Fibroblast of skin of scalp (primary cell): ENCODE data around the gene KCNQ1.

Experiments
- DNase-seq: peaks from one replicate; pipeline ENCODE4 v3.0.0-alpha.2; 2013

KCNQ1 gene

DNA sequence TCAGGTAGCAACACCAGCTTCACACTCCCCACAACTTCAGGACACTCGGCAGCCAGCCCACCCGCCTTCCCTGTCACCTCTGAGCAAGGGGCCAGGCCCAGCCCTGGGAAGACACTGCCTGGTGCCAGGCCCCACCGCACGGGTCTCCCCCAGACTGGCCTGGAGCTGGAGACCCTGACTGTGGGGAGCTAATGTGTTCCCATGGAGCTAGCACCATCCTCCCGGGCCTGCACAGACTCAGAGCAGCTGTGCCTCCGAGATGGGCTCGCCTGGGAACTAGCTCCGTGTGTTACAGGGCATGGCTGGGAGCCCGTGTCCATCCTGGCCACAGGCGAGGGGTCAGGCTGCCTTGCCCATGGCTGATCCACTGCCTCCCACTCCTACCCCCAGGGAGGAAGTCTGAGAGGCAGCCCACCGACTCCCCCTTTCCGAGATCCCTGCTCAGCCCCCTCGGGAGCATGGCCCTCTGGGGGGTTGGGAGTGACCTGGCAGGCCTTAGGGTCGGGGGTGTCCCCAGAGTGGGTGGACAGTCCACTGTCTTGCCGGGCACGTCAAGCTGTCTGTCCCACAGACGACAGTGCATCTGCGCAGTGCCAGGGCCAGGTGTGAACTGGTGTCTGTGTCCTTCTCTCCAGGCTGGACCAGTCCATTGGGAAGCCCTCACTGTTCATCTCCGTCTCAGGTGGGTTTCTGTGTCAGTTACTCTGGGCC lies 331.7 kb downstream of the KCNQ1 start:
- DNase-seq: no peak

DNA sequence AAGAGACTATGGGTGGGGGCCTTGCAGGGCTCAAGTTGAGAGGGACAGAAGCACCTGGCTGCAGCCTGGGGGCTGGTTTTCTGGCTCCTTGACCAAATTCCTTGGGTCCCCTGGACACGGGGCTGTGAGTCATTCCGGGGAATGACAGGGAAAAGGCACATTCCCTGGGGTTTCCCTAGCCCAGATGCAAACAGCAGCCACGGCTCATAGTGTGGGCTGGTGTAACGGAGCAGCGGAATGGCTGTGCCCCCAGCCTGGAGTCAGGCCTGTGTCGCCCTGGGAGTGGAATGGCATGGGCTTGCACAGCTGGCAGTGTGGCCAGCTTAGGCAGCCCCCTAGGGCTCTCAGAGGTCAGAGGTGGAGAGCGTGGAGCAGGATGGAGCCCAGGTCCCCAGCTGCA lies 332.6 kb downstream of the KCNQ1 start:
- peak; percentile 40 for DNase-seq

DNA sequence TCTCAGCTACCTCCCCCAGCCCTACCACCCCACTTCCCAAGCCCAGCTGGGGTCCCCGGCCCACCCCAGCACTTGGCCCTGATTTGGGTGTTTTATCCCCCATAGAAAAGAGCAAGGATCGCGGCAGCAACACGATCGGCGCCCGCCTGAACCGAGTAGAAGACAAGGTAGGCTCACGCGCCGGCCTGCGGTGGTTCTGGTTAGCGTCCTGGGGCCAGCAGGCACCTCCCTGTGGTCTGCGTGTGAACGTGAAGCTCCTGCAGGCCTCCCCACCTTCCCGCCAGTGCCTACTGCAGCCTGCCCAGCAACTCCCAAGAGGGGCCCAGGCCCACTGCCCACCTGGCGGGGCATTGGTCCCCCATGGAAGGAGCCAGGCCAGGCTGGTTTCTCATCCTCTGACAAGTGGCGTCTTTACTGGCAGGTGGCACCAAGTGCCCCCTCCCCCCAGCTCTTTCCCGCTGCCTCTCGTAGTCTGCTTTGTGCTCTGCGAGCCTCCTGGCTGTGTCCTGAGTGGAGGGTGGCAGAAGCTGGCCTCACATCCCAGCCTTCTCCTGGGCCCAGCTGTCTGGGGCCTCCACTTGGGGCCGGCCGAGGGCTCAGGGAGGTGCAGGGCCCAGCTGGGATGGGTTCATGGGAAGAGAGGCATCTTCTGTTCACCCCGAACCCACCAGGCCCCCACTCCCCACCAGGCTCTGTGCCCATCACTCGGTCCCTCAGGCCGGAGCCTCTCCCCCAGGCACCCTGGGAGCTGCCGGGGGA lies 333.2 kb downstream of the KCNQ1 start:
- DNase-seq: no peak

DNA sequence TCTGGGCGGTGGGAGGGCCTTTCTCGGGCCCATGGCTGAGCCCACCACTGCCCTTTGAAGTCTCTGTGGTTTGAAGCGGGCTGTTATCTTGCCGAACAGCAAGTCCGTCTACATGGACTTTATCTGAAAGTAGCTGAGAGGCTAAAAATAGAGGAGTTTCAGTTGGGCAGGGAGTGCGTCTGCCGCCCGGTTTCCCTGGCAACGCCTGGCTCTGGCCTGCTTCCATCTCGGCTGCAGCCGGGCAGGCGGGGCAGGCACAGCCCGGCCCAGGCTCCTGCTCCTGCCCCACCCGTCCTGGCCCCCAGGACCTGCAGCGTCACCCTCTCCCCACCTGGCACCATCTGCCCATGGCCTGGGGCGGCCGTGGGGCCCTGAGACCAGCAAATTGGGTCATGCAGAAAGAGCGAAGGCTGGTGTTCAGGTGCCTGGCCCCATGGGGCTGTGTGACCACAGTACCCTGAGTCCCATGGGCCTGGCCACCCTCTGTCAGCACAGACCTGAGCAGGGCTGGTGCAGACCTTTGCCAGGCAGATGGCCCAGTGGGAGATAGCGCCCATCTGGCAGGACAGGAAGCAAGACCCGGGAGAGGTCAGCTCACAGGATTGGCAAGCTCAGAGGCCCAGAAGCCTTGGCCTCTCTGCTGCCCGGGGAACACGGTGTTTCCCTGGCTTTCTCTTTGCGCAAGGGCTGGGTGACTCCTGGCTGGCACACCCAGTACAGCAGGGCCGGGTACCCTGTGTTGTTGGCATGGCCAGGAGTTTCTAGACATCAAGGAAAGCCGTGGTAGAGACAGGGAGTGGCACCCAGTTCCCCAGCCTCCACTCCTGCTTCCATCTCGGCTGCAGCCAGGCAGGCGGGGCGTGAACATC lies 334.1 kb downstream of the KCNQ1 start:
- peak; percentile 53 for DNase-seq

DNA sequence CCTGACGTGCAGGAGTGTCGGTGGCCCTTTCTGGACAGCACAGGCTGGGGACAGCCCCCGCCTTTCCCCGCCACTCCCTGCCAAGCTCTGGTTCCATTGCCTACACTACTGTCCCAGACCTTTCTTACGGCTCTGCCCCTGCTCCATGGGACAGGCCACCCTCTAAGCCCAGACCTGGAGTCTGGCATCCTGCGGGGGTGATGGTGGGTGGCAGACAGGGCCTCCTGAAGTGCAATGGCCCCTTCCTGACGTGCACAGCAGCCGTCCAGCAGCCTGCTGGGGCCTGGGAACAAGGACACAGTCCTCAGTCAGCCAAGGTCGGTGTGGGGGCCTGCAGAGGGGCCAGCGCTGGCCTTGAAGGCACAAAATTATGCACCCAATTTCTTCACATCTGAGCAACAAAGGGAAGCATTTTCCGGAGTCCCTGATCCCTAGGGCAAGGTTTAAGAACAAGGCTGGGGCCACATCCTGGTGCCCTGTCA lies 334.7 kb downstream of the KCNQ1 start:
- DNase-seq: no peak

DNA sequence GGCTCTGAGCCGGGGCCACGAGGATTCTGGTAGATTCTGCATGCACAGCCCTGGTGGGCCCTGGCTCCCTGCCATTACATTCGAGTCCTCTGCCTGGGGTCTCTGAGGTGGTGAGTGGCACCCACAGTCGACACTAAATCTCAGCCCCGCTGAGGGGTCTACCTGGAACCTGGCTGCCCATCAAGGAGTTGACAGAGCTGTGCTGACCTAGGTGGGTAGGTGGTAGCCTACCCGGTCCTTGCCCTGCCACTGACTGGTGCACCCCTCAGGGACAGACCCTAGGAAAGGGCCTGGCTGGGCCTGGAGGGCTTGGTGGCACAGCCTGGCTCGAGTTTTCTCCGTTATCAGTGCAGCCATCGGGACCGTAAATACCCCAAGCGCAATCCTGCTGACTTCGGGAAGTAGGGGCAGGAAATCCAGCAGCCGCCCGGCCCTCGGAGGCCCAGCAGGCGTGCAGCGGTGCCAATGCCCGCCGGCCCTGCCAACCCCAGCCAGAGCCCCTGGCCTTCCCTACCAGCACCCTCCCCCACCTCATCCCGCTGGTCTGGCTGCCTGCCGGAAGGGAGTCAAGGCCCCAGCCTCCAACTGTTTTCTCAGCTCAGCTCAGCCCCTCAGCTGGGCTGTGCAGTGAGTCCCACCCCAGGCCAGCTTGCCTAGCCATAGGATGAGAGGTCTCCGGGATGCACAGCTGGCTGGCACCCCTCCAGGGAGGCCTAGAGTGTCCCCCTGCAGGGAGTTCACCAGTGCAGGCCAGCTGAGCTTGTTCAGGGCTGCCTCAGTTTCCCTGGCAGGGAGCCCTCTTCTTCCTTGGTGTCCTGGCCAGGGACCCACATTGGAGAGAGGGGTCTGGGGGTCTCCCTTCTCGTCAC lies 335.4 kb downstream of the KCNQ1 start:
- DNase-seq: no peak

DNA sequence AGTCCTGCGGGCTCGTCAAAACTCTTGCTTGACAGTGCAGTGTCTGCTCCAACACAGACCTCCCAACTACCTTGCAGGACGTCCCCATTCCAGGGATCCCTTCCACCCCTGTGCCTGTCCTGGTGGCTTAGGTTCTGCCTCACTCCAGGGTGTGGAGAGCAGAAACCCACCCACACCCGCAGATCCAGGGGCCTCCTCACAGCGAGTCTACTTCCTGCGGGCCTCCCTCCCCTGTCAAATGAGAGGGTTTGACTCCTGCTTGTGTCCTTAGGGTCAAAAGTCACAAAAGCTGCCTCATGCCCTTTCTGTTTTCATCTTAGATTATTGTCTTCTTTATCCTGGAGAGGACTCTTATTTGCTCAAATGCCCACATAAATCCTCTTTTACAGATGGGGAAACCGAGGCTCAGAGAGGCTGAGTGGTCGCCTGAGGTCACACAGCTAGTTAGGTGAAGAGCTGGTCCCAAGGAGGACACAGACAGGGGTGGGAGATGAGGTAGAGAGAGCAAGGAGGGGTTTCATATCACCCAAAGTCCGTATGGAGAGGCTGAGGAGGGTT lies 336.1 kb downstream of the KCNQ1 start:
- DNase-seq: no peak

DNA sequence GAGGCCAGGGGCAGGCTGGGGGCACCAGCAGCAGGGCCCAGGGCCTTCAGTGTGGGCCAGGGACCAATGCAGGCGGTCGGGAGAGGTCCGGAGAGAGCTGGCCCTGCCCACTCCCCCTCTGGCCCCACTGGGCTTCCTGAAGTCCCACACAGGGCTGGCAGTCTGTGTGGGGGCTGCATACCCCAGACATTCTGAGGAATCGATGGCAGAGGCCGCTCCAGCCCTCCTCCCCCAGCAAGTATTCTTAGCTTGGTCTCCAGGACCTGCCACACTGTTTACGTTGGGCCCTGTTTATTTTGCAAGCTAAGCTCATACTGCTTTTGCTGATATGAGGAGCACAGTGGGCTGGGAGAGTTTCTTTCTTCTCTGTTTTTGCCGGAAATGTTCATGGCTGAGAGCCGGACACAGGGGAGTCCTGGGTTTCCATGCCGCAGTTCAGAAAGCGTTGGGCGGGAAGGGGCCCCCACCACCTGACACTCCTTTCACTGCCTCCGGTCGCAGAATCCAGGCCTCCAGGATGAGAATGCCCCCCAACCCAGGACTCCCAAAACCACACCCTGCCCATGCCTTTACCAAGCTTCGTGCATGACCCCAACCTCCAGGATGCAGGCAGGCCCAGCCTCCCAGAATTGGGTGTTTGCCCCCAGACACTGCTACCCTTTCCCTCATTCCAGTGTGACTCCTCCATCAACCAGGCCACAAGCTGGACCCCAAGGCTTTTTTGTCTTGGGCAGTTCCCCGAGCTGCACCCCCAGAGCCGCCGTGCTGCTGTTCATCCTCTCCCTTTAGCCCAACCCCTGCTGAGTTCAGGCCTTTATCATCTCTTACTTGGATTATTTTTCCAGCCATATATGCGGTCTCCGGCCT lies 336.8 kb downstream of the KCNQ1 start:
- no peak for DNase-seq

DNA sequence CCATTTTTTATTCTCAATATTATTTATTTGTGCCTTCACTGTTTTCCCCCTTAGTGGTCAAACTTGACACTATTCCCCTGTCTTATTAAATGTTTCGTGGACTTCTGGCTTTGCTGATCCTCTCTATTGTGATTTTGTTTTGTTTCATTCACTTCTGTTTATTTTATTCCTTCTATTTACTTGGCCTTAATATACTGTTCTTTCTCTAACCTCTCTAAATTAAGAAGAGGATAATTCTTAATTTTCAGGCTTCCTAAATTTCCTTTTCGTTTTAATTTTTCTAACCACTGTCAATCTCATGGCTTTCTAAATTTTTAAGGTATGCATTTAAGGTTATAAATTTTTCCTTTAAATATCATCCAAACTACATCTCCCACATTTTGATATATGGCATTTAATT lies 338.0 kb downstream of the KCNQ1 start:
- no peak for DNase-seq

DNA sequence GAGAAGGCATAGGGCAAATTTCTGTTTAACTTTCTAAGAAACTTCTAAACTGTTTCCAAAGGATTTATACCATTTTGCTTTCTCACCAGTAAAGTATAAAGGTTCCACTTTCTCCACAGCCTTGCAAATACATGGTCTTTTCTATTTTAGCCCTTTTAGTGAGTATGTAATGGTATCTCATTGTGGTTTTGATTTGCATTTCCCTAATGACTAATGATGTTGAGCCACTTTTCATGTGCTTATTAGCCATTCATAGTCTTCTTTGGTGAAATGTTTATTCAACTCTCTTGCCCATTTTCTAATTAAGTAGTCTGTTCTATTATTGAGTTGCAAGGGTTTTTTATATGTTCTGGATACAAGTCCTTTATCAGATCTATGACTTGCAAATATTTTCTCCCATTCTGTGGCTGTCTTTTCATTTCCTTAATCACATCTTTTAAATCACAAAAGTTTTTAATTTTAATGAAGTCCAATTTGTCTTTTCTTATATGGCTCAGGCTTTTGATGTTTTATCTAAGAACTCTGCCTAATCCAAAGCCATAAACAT lies 338.8 kb downstream of the KCNQ1 start:
- no peak for DNase-seq

DNA sequence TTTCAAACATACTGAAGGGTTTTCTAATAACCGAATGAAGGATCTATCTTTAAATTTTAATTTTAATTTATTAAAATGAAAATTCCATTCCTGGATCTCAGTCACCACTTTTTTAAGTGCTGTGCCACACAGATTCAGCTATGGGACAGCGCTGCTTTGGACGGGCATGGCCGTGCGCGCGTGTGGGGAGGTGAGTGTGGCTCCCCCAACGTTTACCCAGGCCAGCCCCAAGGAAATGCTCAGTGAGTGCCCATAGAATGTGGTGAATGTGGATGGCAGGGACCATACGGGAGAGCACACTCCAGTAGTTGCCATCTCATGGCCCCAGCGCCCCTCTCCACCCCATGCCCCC lies 343.0 kb downstream of the KCNQ1 start:
- DNase-seq: no peak

DNA sequence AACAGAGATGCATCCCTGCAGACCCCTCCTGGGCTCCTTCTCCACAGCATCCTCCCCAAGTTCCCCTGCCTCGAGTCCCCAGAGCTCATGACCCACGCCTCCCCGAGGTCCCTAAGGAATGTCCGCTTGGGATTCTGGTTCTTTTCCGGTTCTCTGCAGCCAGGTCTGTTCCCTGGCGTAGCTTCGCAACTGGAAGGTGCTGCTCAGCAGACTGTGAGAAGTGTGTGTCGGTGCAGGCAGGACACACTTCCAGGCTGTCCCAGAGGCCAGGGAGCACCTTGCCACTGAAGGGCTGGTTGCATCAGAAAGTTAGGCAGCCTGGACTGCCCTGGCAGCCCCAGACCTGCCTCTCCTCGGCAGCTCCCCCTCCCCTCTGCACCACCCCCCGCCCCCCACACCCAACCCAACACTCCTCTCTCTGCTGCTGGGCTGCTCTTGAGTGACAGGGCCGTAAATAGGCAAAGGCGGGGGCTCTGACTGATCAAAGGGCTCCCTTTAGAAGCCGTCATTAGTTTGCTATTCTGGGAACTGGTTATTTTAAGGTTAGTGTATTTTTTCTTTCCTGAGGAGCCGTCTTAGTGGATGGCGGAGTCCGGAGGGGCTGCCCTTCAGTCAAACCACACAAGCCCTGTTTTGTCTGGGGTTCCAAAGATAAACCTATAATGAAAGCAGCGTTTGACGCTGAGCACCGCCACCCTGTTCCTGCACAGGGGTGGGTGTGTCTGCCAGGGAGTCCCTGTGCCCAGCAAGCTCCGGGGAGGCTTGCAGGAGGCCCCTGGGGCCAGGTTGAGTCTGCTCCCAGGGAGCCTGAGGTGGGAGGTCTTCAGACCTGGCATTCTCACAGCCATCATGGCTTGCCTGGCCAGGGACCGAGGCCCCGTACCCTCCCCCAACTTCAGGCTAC lies 343.6 kb downstream of the KCNQ1 start:
- DNase-seq: no peak

DNA sequence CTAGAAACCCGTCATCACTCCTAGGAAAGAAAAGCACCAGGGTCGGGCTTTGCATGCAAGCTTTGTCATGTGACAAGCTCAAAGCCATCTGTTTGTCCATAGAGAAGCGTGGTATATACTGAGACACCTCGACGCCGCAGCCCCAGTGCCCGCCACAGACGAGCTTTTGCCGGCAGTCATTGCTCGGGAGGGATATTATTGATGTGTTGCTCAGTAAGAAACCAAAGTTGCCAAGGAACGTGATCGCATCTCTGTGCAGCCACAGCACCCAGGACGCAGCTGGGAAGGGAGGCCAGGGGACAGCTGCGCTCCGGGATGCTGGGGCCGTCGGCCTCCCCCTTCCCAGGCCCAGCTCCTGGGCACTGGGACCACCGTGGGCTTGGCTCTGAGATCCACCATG lies 344.5 kb downstream of the KCNQ1 start:
- no peak for DNase-seq

DNA sequence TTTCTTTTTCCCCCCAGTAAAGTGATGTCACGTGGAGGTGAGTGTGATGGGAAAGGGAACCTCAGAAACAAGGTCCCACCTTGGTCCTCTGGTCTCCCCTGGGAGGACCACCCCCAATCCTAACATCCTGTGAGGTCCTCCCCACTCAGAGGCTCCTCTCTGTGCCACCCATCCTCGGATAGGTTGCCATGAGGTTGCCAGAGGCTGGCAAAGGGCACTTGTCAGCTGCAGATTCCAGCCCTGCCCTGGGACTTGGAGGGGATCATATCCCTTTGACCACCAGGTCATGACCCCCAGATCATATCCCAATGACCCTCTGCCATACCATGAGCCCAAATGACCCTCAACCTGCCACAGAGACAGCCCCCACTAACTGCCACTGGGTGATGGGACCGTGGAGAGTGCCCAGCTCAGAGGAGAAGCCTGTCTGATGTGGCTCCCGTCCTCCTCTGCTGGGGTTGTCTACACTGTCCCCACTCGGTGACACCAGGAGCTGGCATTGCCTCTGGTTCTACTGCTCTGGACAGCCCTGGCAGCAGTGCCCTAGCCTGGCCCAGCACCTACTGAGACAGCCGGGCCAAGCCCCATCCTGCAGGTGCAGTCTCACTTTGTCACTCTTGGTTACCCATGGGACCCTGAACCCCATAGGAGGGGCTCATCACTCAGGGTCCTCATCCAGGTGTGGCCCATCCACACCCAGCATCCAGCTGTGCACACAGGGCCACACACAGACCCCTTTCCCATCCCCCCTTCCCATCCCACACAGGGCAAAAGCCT lies 345.2 kb downstream of the KCNQ1 start:
- DNase-seq: no peak

DNA sequence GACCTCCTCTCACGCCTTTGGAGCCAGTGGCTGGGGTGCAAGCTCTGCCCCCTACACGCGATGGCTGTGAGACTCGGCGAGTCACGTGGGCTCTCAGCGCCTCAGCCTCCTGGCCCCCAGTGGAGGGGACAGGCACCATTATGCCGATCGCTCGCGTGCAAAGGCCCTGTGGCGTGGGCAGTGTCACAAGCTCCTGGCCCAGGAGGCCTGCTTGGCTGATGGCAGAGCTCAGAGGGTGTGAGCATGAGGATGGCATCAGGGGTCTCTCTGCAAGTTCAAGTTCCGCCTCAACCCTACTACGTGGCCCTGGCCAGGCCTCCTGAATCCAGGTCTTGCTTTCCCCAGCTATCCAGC lies 345.7 kb downstream of the KCNQ1 start:
- DNase-seq: no peak

DNA sequence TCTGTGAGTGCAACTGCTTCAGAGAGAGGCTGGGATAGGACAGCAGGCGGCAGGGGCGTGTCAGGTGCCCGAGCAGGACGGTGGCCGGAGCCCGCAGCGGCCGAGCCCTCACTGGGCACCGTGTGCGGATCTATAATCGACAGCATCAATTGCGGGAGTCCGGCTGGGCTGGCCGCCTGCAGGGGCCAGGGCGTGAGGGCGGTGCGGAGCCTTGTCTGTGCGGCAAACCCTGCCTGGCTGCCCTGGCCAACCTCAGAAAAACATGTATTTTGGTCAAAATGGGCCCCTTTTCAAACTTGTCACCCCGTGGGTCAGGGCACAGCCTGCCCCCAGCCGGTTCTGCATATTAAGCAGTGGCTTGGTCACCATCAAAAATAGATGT lies 346.3 kb downstream of the KCNQ1 start:
- no peak for DNase-seq

DNA sequence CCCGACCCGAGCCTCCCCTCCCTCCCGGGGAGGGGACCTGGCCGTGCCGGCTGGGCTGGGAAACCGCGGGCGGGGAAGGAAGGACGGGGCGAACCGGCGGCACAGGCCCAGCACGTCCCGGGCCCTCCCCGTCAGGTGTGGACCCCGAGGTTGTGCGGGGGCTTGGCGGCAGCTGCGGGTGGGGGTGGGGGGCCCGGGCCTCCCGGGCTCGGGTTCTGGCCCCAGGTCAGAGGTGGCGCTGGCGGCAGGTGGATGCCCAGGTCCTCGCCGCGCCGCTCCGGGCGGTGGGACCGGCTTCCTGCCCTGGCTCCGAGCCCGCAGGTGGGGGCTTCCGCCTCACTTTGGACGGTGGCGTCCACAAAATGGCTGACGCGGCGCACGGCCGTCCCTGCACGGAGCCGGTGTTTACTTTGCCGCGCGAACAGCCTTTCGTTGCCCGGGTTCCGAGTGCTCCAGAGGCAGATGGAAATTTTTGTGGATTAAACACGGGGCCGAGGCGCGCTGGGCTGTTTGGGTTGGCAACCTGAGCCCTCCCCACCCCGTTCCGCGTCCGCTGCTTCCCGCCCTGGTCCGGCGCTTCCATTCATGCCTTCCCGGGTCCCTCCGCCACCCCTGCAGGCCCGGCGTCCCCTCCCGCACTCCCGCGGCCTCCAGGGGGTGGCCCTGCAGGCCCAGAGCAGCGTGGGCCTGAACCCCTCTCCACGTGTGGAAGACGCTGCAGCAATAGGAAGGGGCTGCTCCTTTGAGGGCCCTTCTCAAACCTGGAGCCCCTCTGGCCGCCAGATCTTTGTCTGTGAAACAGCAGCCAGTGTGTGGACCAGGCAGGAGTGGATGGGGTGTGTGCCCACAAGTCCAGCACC lies 346.9 kb downstream of the KCNQ1 start:
- DNase-seq: no peak
